Neural progenitor cell (in vitro differentiated cells): Measurements from ENCODE around the gene ERMARD. TPM values are rescaled to one million over a fixed set of nuclear protein-coding genes. Genes with fewer than 3 reads are reported as not detected.

Experiments used
- DNase-seq: peaks from one replicate; pipeline ENCODE4 v3.0.0-alpha.2; 2016; ENCODE audit warnings: low spot score
- H2AFZ ChIP-seq: fragments of 200-600 bp; sonication (generic); replicated peaks from 2 replicates; pipeline ENCODE4 v1.6.1; 2016; ENCODE audit warnings: antibody characterized with exemption
- H3F3A ChIP-seq: fragments of 200-600 bp; sonication (generic); 2 replicates; pipeline ENCODE4 v1.6.1; 2016; ENCODE audit warnings: antibody characterized with exemption, low read depth
- H3K27ac ChIP-seq: fragments of 200-600 bp; sonication (generic); 2 replicates; pipeline ENCODE4 v1.5.1; 2016; ENCODE audit warnings: mild to moderate bottlenecking
- H3K27me3 ChIP-seq: fragments of 200-600 bp; sonication (generic); 2 replicates; pipeline ENCODE4 v1.6.1; 2016; ENCODE audit warnings: mild to moderate bottlenecking, moderate library complexity
- H3K36me3 ChIP-seq: fragments of 200-600 bp; sonication (generic); 2 replicates; pipeline ENCODE4 v1.5.1; 2016
- H3K4me1 ChIP-seq: fragments of 200-600 bp; sonication (generic); 2 replicates; pipeline ENCODE4 v1.6.1; 2016; ENCODE audit warnings: mixed run types
- H3K4me2 ChIP-seq: fragments of 200-600 bp; sonication (generic); 2 replicates; pipeline ENCODE4 v1.6.1; 2016
- H3K4me3 ChIP-seq: fragments of 200-600 bp; sonication (generic); 2 replicates; pipeline ENCODE4 v1.5.1; 2016
- H3K79me2 ChIP-seq: fragments of 200-600 bp; sonication (generic); 2 replicates; pipeline ENCODE4 v1.6.1; 2016; ENCODE audit warnings: low read depth
- H3K9ac ChIP-seq: fragments of 200-600 bp; sonication (generic); 2 replicates; pipeline ENCODE4 v1.6.1; 2016
- H3K9me3 ChIP-seq: fragments of 200-600 bp; sonication (generic); 2 replicates; pipeline ENCODE4 v1.5.1; 2016; ENCODE audit warnings: low read depth
- H4K20me1 ChIP-seq: fragments of 200-600 bp; sonication (generic); 2 replicates; pipeline ENCODE4 v1.6.1; 2016; ENCODE audit warnings: low read depth
- H3K27ac Mint-ChIP-seq: 3 replicates; pipeline ENCODE4 v1.8.0; 2021; ENCODE audit warnings: mixed read lengths
- H3K27me3 Mint-ChIP-seq: 2 replicates; pipeline ENCODE4 v1.8.0; 2022; ENCODE audit warnings: low read depth, mild to moderate bottlenecking, inconsistent platforms, moderate library complexity, mixed read lengths; ENCODE audit not compliant: insufficient read depth
- H3K36me3 Mint-ChIP-seq: 3 replicates; pipeline ENCODE4 v1.8.0; 2021; ENCODE audit warnings: mixed read lengths
- H3K4me1 Mint-ChIP-seq: 3 replicates; pipeline ENCODE4 v1.8.0; 2021; ENCODE audit warnings: mixed read lengths
- H3K4me3 Mint-ChIP-seq: 3 replicates; pipeline ENCODE4 v1.8.0; 2021; ENCODE audit warnings: mild to moderate bottlenecking, moderate library complexity, mixed read lengths
- H3K9me3 Mint-ChIP-seq: 3 replicates; pipeline ENCODE4 v1.8.0; 2020; ENCODE audit warnings: mixed read lengths
- EZH2 ChIP-seq: fragments of 200-600 bp; sonication (generic); IDR thresholded peaks from 2 replicates; pipeline ENCODE4 v1.6.1; 2017; ENCODE audit warnings: antibody characterized with exemption, mild to moderate bottlenecking, moderate library complexity
- EZH2phosphoT487 ChIP-seq: fragments of 200-600 bp; sonication (generic); IDR thresholded peaks from 2 replicates; pipeline ENCODE4 v1.6.1; 2017; ENCODE audit warnings: antibody characterized with exemption
- total RNA-seq: library from RNA; depleted of rRNA; stranded (reverse); fragments of >200 nt; gene quantifications from 2 replicates; pipeline ENCODE4 v1.2.3, GENCODE V29; 2015; ENCODE audit warnings: low replicate concordance
- TF ChIP-seq, protein P1 (sequence below): fragments of 200-600 bp; sonication (generic); IDR thresholded peaks from 2 replicates; pipeline ENCODE4 v1.5.1; 2017; ENCODE audit warnings: antibody characterized with exemption, mild to moderate bottlenecking

ERMARD gene
- total RNA-seq, 1 donor from 2014 or later = 31.4 TPM

DNA sequence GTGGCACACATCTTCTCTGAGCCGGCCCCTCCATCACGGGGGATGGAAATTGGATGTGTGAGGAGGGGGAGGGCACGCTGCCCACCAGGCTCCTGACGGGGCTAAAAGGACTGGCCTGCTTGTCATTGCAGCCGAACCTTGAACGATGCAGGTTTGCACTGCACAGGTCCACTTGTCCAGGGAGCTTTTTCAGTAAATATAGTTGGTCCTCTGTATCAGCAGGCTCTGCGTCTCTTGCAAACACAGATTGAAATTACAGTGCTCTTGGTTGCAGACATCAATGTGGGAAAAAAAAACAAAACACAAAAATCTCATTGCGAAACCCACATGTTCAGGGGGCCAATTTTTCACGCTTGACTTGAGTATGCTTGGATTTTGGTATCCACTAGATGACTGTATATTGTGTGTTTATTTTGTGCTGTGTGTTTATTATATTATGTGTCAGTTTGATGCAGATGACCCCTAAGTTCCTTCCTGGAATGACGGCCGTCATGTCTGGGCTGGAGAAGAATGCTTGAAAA, 29.2 kb downstream of the ERMARD start:
- Mint-ChIP-seq H3K27me3 (no peaks in the 10 kb centered on the region), H3K4me3 (no peak overlapping the region), H3K9me3 (no peaks in the 10 kb centered on the region), H3K36me3 (peaks cover 25% of the 10 kb centered on the region), H3K4me1 (no peaks in the 10 kb centered on the region), H3K27ac (no peak overlapping the region)
- H3K4me3 ChIP-seq = no peak overlapping the region
- no peaks in the 10 kb centered on the region for H3K4me1 ChIP-seq
- H2AFZ ChIP-seq = no peak overlapping the region
- H3K27me3 ChIP-seq = no peaks in the 10 kb centered on the region
- H3K9me3 ChIP-seq = no peaks in the 10 kb centered on the region
- TF ChIP-seq EZH2 (no peak), EZH2phosphoT487 (no peak)
- TF ChIP-seq, protein P1, sequence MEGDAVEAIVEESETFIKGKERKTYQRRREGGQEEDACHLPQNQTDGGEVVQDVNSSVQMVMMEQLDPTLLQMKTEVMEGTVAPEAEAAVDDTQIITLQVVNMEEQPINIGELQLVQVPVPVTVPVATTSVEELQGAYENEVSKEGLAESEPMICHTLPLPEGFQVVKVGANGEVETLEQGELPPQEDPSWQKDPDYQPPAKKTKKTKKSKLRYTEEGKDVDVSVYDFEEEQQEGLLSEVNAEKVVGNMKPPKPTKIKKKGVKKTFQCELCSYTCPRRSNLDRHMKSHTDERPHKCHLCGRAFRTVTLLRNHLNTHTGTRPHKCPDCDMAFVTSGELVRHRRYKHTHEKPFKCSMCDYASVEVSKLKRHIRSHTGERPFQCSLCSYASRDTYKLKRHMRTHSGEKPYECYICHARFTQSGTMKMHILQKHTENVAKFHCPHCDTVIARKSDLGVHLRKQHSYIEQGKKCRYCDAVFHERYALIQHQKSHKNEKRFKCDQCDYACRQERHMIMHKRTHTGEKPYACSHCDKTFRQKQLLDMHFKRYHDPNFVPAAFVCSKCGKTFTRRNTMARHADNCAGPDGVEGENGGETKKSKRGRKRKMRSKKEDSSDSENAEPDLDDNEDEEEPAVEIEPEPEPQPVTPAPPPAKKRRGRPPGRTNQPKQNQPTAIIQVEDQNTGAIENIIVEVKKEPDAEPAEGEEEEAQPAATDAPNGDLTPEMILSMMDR = no peak
- H3F3A ChIP-seq = no peaks in the 10 kb centered on the region
- no peak overlapping the region for H3K27ac ChIP-seq
- no peak overlapping the region for H3K4me2 ChIP-seq
- no peak for DNase-seq
- no peaks in the 10 kb centered on the region for H3K36me3 ChIP-seq
- no peaks in the 10 kb centered on the region for H4K20me1 ChIP-seq
- H3K9ac ChIP-seq = no peak overlapping the region
- no peaks in the 10 kb centered on the region for H3K79me2 ChIP-seq

DNA sequence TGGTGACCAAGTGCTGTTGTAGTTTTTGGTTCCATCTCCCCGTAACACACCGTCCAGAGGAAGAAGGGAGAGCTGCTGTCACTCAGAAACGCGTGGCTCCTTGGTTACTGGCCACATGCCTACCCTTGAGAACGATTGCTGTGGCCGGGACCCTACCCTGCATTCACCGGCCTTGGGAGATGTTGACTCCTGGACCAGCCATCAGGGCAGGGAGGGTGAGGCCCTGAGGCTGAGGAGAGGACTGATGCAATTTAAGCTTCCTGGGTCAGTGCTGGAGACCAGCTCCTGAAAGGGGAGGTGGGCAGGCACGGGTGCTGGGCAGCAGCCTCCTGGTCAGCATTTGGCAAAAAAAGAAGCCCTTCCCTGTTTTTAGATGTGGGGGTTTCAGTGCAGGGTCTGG, 31.5 kb downstream of the ERMARD start:
- H3K9me3 ChIP-seq = no peaks in the 10 kb centered on the region
- Mint-ChIP-seq H3K27ac (no peak overlapping the region), H3K27me3 (no peaks in the 10 kb centered on the region), H3K4me3 (no peak overlapping the region), H3K36me3 (peaks cover 25% of the 10 kb centered on the region), H3K9me3 (no peaks in the 10 kb centered on the region), H3K4me1 (no peaks in the 10 kb centered on the region)
- no peaks in the 10 kb centered on the region for H3K4me1 ChIP-seq
- no peak overlapping the region for H3K4me2 ChIP-seq
- no peak overlapping the region for H2AFZ ChIP-seq
- H3F3A ChIP-seq = no peaks in the 10 kb centered on the region
- DNase-seq = no peak
- no peak overlapping the region for H3K4me3 ChIP-seq
- H3K9ac ChIP-seq = no peak overlapping the region
- H3K27ac ChIP-seq = no peak overlapping the region
- TF ChIP-seq EZH2phosphoT487 (no peak), EZH2 (no peak)
- TF ChIP-seq, protein P1 = no peak
- H4K20me1 ChIP-seq = no peaks in the 10 kb centered on the region
- no peaks in the 10 kb centered on the region for H3K79me2 ChIP-seq
- no peaks in the 10 kb centered on the region for H3K27me3 ChIP-seq
- H3K36me3 ChIP-seq = no peaks in the 10 kb centered on the region

DNA sequence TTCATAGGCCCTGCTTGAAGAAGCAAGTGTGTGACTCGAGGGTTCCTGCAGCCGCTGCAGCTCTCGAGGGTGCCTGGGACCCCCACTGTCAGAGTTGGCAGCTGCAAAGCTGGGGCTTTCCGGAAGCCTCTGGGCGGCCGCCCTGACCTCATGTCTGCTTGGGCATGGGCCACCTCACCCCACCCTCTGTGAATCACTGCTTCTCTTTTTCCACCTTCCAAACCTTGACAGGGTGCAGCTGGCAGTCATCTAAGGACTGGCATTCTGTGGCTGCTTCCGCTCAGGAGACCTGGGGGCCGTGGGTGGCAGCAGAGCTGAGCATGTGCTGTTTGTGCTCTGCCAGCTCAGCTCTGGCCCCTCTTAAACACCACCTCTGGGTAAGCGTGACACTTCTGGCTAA, 32.0 kb downstream of the ERMARD start:
- no peaks in the 10 kb centered on the region for H3K9me3 Mint-ChIP-seq
- TF ChIP-seq EZH2phosphoT487 = no peak
- TF ChIP-seq, protein P1 = no peak
- no peak for TF ChIP-seq EZH2
- Histone ChIP-seq H2AFZ (no peak overlapping the region), H3K4me1 (no peaks in the 10 kb centered on the region), H3K4me3 (no peak overlapping the region), H3K9me3 (no peaks in the 10 kb centered on the region), H3K79me2 (no peaks in the 10 kb centered on the region), H3K4me2 (no peak overlapping the region), H3F3A (no peaks in the 10 kb centered on the region), H3K36me3 (no peaks in the 10 kb centered on the region), H3K27me3 (no peaks in the 10 kb centered on the region), H3K27ac (no peak overlapping the region), H3K9ac (no peak overlapping the region), H4K20me1 (no peaks in the 10 kb centered on the region)
- no peak overlapping the region for H3K4me3 Mint-ChIP-seq
- H3K36me3 Mint-ChIP-seq = peaks cover 25% of the 10 kb centered on the region
- DNase-seq = no peak
- H3K27ac Mint-ChIP-seq = no peak overlapping the region
- H3K27me3 Mint-ChIP-seq = no peaks in the 10 kb centered on the region
- no peaks in the 10 kb centered on the region for H3K4me1 Mint-ChIP-seq
